Lung (tissue), 12 donors: Measurements from ENCODE around the gene KRTAP4-6. TPM values are rescaled to one million over a fixed set of nuclear protein-coding genes. Genes with fewer than 3 reads are reported as not detected.
"Not testable (repeated sequence)": the region's sequence is repeated elsewhere in the genome, so short reads cannot be mapped to it uniquely, and the experiment has no call there.

ENCODE experiments used
- ATAC-seq: fragments of 200-7000 bp; cut with Tn5 transposase; one replicate; pipeline ENCODE4 v1.9.1; 2020; ENCODE audit warnings: moderate number of reproducible peaks; ENCODE audit not compliant: insufficient read depth, low FRiP score
- DNase-seq, 3 donors: peaks; one replicate each; pipeline ENCODE4 v3.0.0-alpha.2; 2013 to 2017
- H3K27ac ChIP-seq, 2 donors: one replicate each; pipeline ENCODE4 v1.5.1; 2013; ENCODE audit warnings: mild to moderate bottlenecking in 2 of 2, moderate library complexity in 2 of 2, control low read depth in 1 of 2, inconsistent platforms in 1 of 2, low read depth in 1 of 2, low read length in 1 of 2
- H3K27me3 ChIP-seq, 3 donors: one replicate each; pipeline ENCODE4 v1.5.1; 2013; ENCODE audit warnings: low read length in 2 of 3; ENCODE audit not compliant: control insufficient read depth in 3 of 3, insufficient read depth in 3 of 3
- H3K36me3 ChIP-seq, 4 donors: one replicate each; pipeline ENCODE4 v1.5.1; 2013; ENCODE audit warnings: low read length in 4 of 4, mild to moderate bottlenecking in 1 of 4, moderate library complexity in 1 of 4; ENCODE audit not compliant: control insufficient read depth in 4 of 4, insufficient read depth in 4 of 4
- H3K4me1 ChIP-seq, 5 donors: one replicate each; pipeline ENCODE4 v1.5.1; 2013; ENCODE audit warnings: low read length in 5 of 5, mild to moderate bottlenecking in 2 of 5, moderate library complexity in 1 of 5; ENCODE audit not compliant: control insufficient read depth in 5 of 5, insufficient read depth in 5 of 5
- H3K4me3 ChIP-seq: one replicate; pipeline ENCODE4 v1.5.1; 2013; ENCODE audit warnings: mild to moderate bottlenecking, control low read depth, moderate library complexity
- H3K9ac ChIP-seq, 2 donors: one replicate each; pipeline ENCODE4 v1.5.1; 2013; ENCODE audit warnings: low read length in 2 of 2, control low read depth in 1 of 2; ENCODE audit not compliant: insufficient read depth in 1 of 2
- H3K9me3 ChIP-seq, 4 donors: one replicate each; pipeline ENCODE4 v1.5.1; 2013; ENCODE audit warnings: low read length in 3 of 4, mild to moderate bottlenecking in 1 of 4, moderate library complexity in 1 of 4; ENCODE audit not compliant: control insufficient read depth in 4 of 4, insufficient read depth in 3 of 4
- WGBS, 2 donors: extraction: QIAGEN DNeasy Blood & Tissue Kit; methylation state at CpG; one replicate each; pipeline ENCODE4 v1.1.7; 2013; 5-methylcytosine and 5-hydroxymethylcytosine counted together
- polyA plus RNA-seq, 2 donors: library from polyadenylated mRNA; stranded (reverse); fragments of 200-250 nt; gene quantifications; one replicate each; pipeline ENCODE4 v1.2.1, GENCODE V29; 2013
- total RNA-seq, 2 donors: library from RNA; depleted of rRNA in 1 of 2; stranded (reverse); fragments of >200 nt in 1 of 2; gene quantifications; one replicate each; pipeline ENCODE4 v1.2.1, GENCODE V29; 2014 to 2021
- TF ChIP-seq, protein P1 (sequence below): IDR thresholded peaks from 2 replicates; pipeline ENCODE4 v1.5.1; 2012; ENCODE audit warnings: mild to moderate bottlenecking; ENCODE audit errors: control extremely low read depth, extremely low read depth
- donor health status: control.
- donor health status: control.
- donor health status: Bipolar disorder and iron deficiency.
- donor health status: healthy.
- donor health status: DM: yes; HTN: yes; CAD: no.

Gene KRTAP4-6
- total and polyA plus RNA-seq, 4 donors: not detected

DNA sequence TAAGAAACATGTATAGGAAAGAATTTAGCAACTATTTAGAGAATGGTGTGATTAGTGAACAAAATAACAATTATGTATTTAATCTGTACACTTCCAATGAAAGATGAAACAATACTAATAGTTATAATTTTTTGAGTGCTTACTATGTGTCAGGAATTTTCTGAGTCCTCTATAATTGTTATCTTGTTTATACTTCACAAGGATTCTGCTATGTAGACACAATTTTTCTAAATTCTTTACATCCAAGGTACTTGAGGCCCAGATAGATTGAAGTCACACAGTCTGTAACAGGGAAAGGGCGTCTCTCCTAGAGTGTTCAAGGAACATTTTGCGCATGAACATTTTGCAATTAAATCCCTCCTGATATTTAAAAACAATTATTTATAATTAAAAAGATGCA, 15.3 kb downstream of the KRTAP4-6 start:
- ATAC-seq: no peak
- WGBS, 2 donors: 73 to 99% methylated on average over 2 of the region's 2 CpGs
- no peaks in the 10 kb centered on the region for H3K36me3 ChIP-seq
- no peaks in the 10 kb centered on the region for H3K27me3 ChIP-seq
- no peak overlapping the region for H3K4me3 ChIP-seq
- TF ChIP-seq, protein P1, sequence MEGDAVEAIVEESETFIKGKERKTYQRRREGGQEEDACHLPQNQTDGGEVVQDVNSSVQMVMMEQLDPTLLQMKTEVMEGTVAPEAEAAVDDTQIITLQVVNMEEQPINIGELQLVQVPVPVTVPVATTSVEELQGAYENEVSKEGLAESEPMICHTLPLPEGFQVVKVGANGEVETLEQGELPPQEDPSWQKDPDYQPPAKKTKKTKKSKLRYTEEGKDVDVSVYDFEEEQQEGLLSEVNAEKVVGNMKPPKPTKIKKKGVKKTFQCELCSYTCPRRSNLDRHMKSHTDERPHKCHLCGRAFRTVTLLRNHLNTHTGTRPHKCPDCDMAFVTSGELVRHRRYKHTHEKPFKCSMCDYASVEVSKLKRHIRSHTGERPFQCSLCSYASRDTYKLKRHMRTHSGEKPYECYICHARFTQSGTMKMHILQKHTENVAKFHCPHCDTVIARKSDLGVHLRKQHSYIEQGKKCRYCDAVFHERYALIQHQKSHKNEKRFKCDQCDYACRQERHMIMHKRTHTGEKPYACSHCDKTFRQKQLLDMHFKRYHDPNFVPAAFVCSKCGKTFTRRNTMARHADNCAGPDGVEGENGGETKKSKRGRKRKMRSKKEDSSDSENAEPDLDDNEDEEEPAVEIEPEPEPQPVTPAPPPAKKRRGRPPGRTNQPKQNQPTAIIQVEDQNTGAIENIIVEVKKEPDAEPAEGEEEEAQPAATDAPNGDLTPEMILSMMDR: no peak
- no peak for DNase-seq
- no peaks in the 10 kb centered on the region for H3K4me1 ChIP-seq
- H3K9me3 ChIP-seq: peaks cover 0 to 3% (median 0%) of the 10 kb centered on the region in 4 donors
- no peak overlapping the region for H3K27ac ChIP-seq
- H3K9ac ChIP-seq: no peak overlapping the region

DNA sequence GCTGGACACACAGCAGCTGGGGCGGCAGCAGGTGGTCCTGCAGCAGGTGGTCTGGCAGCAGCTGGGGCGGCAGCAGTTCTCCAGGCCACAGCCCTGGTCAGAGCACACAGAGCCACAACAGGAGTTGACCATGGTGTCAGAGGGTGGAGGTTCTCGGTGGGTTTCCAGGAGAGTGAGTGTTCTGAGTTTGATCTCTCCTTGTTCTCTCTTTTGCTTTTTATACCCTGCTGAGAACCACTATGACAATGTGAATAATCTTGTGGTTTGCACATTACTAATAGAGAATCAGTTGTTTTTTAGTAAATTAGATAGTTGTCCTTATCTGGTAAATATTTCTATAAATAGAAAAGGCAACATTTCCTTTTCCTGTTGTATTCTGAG, 16.4 kb downstream of the KRTAP4-6 start, which contains the start of gene KRTAP4-12:
Gene KRTAP4-12, minus strand, starts transcription at position 192 of the 381 bp plus-strand sequence. Its CDS starts 60 bp downstream, at position 132.
- 81% methylated on average over 3 of the region's 3 CpGs for WGBS, 2 donors
- H3K4me3 ChIP-seq: not testable (repeated sequence)

GRCh38 chr17:41123292-41123990, 16.9 kb downstream of the KRTAP4-6 start:
- WGBS, 2 donors: 87 to 88% methylated on average over 12 of the region's 12 CpGs
- not testable (repeated sequence) for H3K27ac ChIP-seq, H3K36me3 ChIP-seq, DNase-seq, H3K9ac ChIP-seq, H3K4me1 ChIP-seq, H3K4me3 ChIP-seq, H3K9me3 ChIP-seq, ATAC-seq, H3K27me3 ChIP-seq

More for the DNA sequence above, 16.4 kb downstream of the KRTAP4-6 start, which contains the start of gene KRTAP4-12:
- H3K27ac ChIP-seq, H3K9ac ChIP-seq, H3K9me3 ChIP-seq, ATAC-seq, DNase-seq, H3K36me3 ChIP-seq, H3K4me1 ChIP-seq, H3K27me3 ChIP-seq: not testable (repeated sequence)

DNA sequence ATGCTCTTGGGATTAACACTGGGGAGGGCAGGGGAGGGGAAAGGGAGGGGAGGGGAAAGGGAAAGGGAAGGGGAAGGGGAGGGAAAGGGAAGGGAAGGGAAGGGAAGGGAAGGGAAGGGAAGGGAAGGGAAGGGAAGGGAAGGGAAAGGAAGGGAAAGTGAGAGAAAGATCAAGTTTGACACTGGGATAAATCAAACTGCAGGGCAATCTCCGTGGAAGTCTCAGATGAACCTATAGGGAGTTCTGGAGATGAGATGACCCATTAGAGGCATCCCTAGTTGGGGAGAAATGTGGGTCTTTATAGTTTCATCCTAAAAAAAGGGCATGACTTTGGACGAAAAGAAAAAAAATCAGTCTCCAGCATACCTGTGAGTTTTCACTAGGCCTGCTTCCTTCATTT, 18.6 kb downstream of the KRTAP4-6 start:
- Histone ChIP-seq H3K9me3 (peaks cover 0 to 3% (median 0%) of the 10 kb centered on the region in 4 donors), H3K9ac (no peak overlapping the region), H3K4me3 (no peak overlapping the region), H3K27me3 (no peaks in the 10 kb centered on the region), H3K27ac (no peak overlapping the region), H3K36me3 (no peaks in the 10 kb centered on the region), H3K4me1 (no peaks in the 10 kb centered on the region)
- DNase-seq: no peak
- TF ChIP-seq, protein P1: no peak
- no peak for ATAC-seq
- WGBS, 2 donors: 92 to 98% methylated on average over 2 of the region's 2 CpGs

DNA sequence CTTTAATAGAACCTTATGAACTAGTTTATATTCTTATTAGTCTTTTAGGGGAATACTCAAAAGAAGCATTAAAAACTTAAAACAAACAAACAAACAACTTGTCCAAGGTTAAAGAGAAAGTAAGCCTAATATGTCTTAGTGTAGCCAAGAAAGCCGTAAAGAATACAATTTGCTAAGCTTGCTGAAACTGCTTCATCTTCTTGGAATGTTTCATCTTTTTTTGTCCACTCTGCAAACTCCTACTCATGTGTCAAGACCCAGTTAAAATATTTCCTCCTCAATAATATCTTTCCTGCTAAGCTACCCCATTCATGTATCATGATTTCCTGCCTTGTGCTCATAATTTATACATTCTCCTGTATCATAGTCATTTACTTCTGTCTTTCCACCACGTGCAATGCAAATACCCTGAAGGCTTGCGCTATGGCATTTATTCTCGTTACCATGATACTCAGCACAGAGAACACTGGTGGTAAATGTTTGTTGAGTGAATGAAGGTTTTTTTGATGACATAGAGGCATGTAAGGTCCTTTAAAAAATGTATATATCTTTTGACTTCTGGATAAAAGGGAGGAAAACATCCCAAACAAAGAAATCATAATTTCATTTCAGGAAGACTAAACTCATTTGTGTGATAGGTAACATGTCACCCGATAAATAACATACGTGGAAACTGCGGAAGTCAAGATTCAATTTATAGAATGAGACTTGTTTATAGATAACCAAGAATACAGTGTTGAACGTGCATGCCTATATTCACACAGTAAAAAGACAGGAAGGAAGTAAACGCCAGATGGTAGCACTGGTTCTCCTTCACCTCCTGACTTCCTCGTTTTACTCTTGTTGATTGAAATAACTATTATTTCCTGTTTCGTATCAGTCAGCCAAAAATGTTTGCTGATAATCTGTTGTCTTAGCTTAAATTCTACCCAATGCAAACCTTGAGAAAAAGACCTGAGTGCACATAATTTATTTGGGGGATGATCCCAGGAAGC, 20.4 kb downstream of the KRTAP4-6 start:
- WGBS, 2 donors: 33 to 40% methylated on average over 11 of the region's 11 CpGs
- H3K4me3 ChIP-seq, H3K27ac ChIP-seq, H3K36me3 ChIP-seq, H3K9ac ChIP-seq, ATAC-seq, H3K9me3 ChIP-seq, H3K4me1 ChIP-seq, H3K27me3 ChIP-seq: not testable (repeated sequence)
- DNase-seq: peak in 2 of 3 donors; percentile 11 to 28
